ENCODE results near the gene CARD11.
A peak's percentile ranks its signal among the peaks of the same experiment; 100 is the strongest.

GRCh38 chr7:2886900-2887299, 156.8 kb downstream of the CARD11 start:
- TF ChIP-seq CTCF (IDR thresholded peaks at IDR 0.05), result peak; percentile 34 to 47 (median 41)
- TF ChIP-seq EP300 (IDR thresholded peaks at IDR 0.05), result no peak

Data from ovary (tissue), 3 donors.